NCI-H2227 (cell line): ENCODE data around the gene HBS1L.

Source experiments
- DNase-seq: peaks from one replicate; lab custom pipeline; 2025; ENCODE audit not compliant: unreplicated experiment; lab: John Stamatoyannopoulos, UW

The HBS1L gene

DNA sequence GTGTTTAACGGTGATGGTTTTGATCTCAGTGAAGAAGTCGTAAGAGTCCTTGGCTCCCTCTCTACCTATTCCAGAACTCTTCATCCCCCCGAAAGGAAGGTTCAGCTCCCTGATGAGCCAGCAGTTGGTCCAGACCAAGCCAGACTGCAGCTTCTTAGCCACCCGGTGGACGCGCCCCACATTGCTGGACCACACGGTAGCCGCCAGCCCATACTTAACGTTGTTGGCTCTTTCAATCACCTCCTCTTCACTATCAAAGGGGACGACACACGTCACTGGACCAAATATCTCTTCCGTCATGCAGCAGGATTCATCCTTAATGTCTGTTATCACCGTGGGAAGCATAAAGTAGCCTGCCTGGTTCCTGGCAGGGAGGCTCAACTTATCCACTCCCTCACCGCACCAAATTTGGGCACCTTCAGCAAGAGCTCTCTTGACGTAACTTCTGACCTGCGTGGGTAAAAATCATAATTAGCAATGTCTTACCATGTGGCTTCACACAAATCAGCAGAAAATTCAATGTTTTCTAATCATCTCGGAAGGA lies 136.1 kb downstream of the HBS1L start:
- DNase-seq = no peak

DNA sequence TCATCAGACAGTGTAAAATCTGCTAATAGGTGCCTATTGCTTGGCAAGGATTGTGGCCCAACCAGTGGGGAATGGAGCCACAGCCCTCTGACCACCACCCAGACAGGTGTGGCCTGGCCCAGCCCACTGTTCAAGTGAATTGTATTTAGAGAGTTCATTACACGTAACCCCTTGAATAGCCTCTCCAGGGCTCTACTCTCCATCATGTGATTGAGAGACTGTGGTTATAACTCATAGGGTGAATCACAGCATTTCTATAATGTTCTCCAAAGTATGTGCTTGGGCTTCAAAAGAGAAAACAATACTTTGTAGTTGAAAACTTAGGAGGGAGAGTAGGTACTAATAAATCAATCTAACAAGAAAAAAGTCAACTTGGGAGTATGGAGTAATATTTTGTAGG lies 143.1 kb downstream of the HBS1L start:
- DNase-seq = no peak

- DNase-seq = no peak
Measured at GRCh38 chr6:134910593-134910935, 144.1 kb downstream of the HBS1L start.
